Psoas muscle (tissue), 8 donors: ENCODE results near the gene RNF167. TPM values are rescaled to one million over a fixed set of nuclear protein-coding genes. Genes with fewer than 3 reads are reported as not detected.

Experiments used
- ATAC-seq, 4 donors: fragments of 200-7000 bp; cut with Tn5 transposase; one replicate each; pipeline ENCODE4 v1.9.1; 2020; ENCODE audit warnings: moderate library complexity in 3 of 4, mild to moderate bottlenecking in 2 of 4
- DNase-seq, 2 donors: peaks; one replicate each; pipeline ENCODE4 v3.0.0-alpha.2; 2020
- H3K27ac ChIP-seq: fragments of 200-600 bp; one replicate; pipeline ENCODE4 v1.8.0; 2022
- H3K27me3 ChIP-seq, 3 donors: fragments of 200-600 bp in 1 of 3; one replicate each; pipeline versions ENCODE4 v1.6.1 to v1.8.0; 2013 to 2022; ENCODE audit warnings: low read length in 2 of 3, mild to moderate bottlenecking in 2 of 3, moderate library complexity in 1 of 3; ENCODE audit not compliant: insufficient read depth in 3 of 3
- H3K36me3 ChIP-seq, 2 donors: fragments of 200-600 bp in 1 of 2; one replicate each; pipeline versions ENCODE4 v1.6.1 to v1.8.0; 2013 to 2022; ENCODE audit warnings: low read depth in 1 of 2, mild to moderate bottlenecking in 1 of 2, moderate library complexity in 1 of 2; ENCODE audit not compliant: insufficient read depth in 1 of 2
- H3K4me1 ChIP-seq: fragments of 200-600 bp; one replicate; pipeline ENCODE4 v1.8.0; 2022
- H3K4me3 ChIP-seq: fragments of 200-600 bp; one replicate; pipeline ENCODE4 v1.8.0; 2022; ENCODE audit warnings: mild to moderate bottlenecking
- H3K9me3 ChIP-seq: fragments of 200-600 bp; one replicate; pipeline ENCODE4 v1.8.0; 2022
- CTCF ChIP-seq: fragments of 200-600 bp; IDR thresholded peaks from one replicate; pipeline ENCODE4 v1.8.0; 2022; ENCODE audit warnings: antibody characterized with exemption
- WGBS, 3 donors: extraction: QIAGEN DNeasy Blood & Tissue Kit; methylation state at CpG; one replicate each; pipeline versions ENCODE4 v1.1.6 to v1.1.7; 2013; 5-methylcytosine and 5-hydroxymethylcytosine counted together
- intact Hi-C, 2 donors: fragments of 100-400 bp; cut with DNase I; formaldehyde crosslinking; loops; one replicate each; pipeline versions ENCODE4 v1.11.0 to v1.14.2; 2022
- polyA plus RNA-seq, 3 donors: library from polyadenylated mRNA; stranded (reverse); fragments of 200-250 nt; gene quantifications; one replicate each; pipeline ENCODE4 v1.2.3, GENCODE V29; 2013
- total RNA-seq, 4 donors: library from RNA; stranded (reverse); fragmentation: NEBNext Ultra II Directional in 2 of 4; extraction: Animal tissue kit (Norgen Biotek cat#: 25700) in 2 of 4; gene quantifications; one replicate each; pipeline versions ENCODE4 v1.2.1 to v1.2.4, GENCODE V29; 2021 to 2023
- donor health status: healthy with polysubstance abuse.
- donor health status: DM: no; HTN: no; CAD: no; lungs with moderate emphysema.
- donor health status: Bipolar disorder and iron deficiency.
- donor health status: healthy.
- donor health status: DM: yes; HTN: yes; CAD: no.
- donor health status: DM: no; HTN: no; CAD: no.
- donor health status: DM: no; HTN: no; CAD: no.
- donor health status: DM: yes; HTN: yes; CAD: no.

Gene RNF167
- total and polyA plus RNA-seq, 7 donors: 85.1 to 151 (median 88.1) TPM

- H3K36me3 ChIP-seq: peaks cover 0 to 35% of the 10 kb centered on the region in 2 donors
- DNase-seq (peak; percentile 97 to 99), ATAC-seq (peak; percentile 86 to 89 (median 88))
- H3K27ac ChIP-seq: peak overlapping the region; percentile 93
- H3K4me1 ChIP-seq: peaks cover 26% of the 10 kb centered on the region
- H3K9me3 ChIP-seq: no peaks in the 10 kb centered on the region
- 0% methylated on average over 42 of the region's 42 CpGs for WGBS, 3 donors
- intact Hi-C loops: loop anchor here (1.0 to 2.0 kb wide), 3 partner anchors 14 to 19 kb away; partner anchors contain the start of genes ENO3 (in 1 of the 2) and PFN1 (in 1 of the 2)
- H3K27me3 ChIP-seq: no peaks in the 10 kb centered on the region
- peak overlapping the region; percentile 84 for H3K4me3 ChIP-seq
- TF ChIP-seq CTCF: no peak
Measured at GRCh38 chr17:4966844-4967538, 26.9 kb downstream of the RNF167 start.

- peak; percentile 93 to 96 for DNase-seq
- 0 to 1% (median 1%) methylated on average over 55 to 66 of the region's 66 CpGs for WGBS, 3 donors
- no peak for TF ChIP-seq CTCF
Measured at GRCh38 chr17:4967539-4968485, 27.7 kb downstream of the RNF167 start, which contains the start of gene SPAG7. Gene SPAG7 (minus strand): TSS chr17:4967817. CDS start chr17:4967804, 13 bp downstream.

GRCh38 chr17:4968486-4969046 is 28.5 kb downstream of the RNF167 start:
- intact Hi-C loops: no loop called here
- H3K9me3 ChIP-seq: no peaks in the 10 kb centered on the region
- peak overlapping the region; percentile 93 for H3K27ac ChIP-seq
- H3K4me3 ChIP-seq: peak overlapping the region; percentile 84
- H3K27me3 ChIP-seq: no peaks in the 10 kb centered on the region
- peaks cover 0 to 51% of the 10 kb centered on the region in 2 donors for H3K36me3 ChIP-seq
- H3K4me1 ChIP-seq: peaks cover 42% of the 10 kb centered on the region
- DNase-seq (peak in 1 of 2 donors; percentile 65), ATAC-seq (no peak)
- WGBS, 3 donors: 30 to 34% (median 33%) methylated on average over 21 to 23 of the region's 23 CpGs
- no peak for TF ChIP-seq CTCF

More at GRCh38 chr17:4967539-4968485, 27.7 kb downstream of the RNF167 start, which contains the start of gene SPAG7:
- H3K4me3 ChIP-seq: peak within 1 kb of the TSS; percentile 84
- no peaks in the 10 kb centered on the region for H3K9me3 ChIP-seq
- no peaks in the 10 kb centered on the region for H3K27me3 ChIP-seq
- peaks cover 34% of the 10 kb centered on the region for H3K4me1 ChIP-seq
- ATAC-seq: peak; percentile 76 to 82 (median 78)
- peaks cover 0 to 43% of the 10 kb centered on the region in 2 donors for H3K36me3 ChIP-seq
- H3K27ac ChIP-seq: peak within 1 kb of the TSS; percentile 93
- intact Hi-C loops: loop anchor here (1.0 to 2.0 kb wide), 3 partner anchors 15 to 20 kb away; partner anchors contain the start of genes ENO3 (in 1 of the 2) and PFN1 (in 1 of the 2)

- ATAC-seq (no peak), DNase-seq (peak; percentile 46 to 63)
- Histone ChIP-seq H3K27me3 (no peaks in the 10 kb centered on the region), H3K4me3 (peak overlapping the region; percentile 84), H3K27ac (peak overlapping the region; percentile 93), H3K36me3 (peaks cover 0 to 55% of the 10 kb centered on the region in 2 donors), H3K9me3 (no peaks in the 10 kb centered on the region), H3K4me1 (peaks cover 44% of the 10 kb centered on the region)
- TF ChIP-seq CTCF: no peak
- intact Hi-C loops: no loop called here
- 66 to 80% (median 75%) methylated on average over 15 of the region's 15 CpGs for WGBS, 3 donors
Measured at GRCh38 chr17:4969047-4969550, 29.0 kb downstream of the RNF167 start.
